Endothelial cell of umbilical vein (primary cell): ENCODE results near the gene S100A5. TPM values are rescaled to one million over a fixed set of nuclear protein-coding genes. Genes with fewer than 3 reads are reported as not detected.

ENCODE experiments used
- BruUV-seq: library from RNA; stranded (reverse); fragments of 400-500 nt; replicated peaks from 2 replicates; lab custom pipeline; 2021; lab: Mats Ljungman, UMichigan
- CTCF ChIA-PET: fragments of 300-600, 350-600 bp; sonication (Branson Sonifier 250); formaldehyde crosslinking; loops from one replicate; lab custom pipeline; 2021; ENCODE audit warnings: antibody characterized with exemption, inconsistent platforms; lab: Charles Lee
- POLR2A ChIA-PET: fragments of 300-600, 350-600 bp; sonication (Branson Sonifier 250); formaldehyde crosslinking; loops from one replicate; lab custom pipeline; 2021; ENCODE audit warnings: antibody characterized with exemption, inconsistent platforms; lab: Charles Lee
- DNase-seq: peaks from one replicate; pipeline ENCODE4 v3.0.0-alpha.2; 2011; ENCODE audit warnings: low read depth, low spot score
- FAIRE-seq: peaks from 2 replicates; lab custom pipeline; 2011; peaks lifted over from hg19 to GRCh38; lab: Jason Lieb, UNC
- H2AFZ ChIP-seq: 2 replicates; pipeline ENCODE4 v1.6.0; 2012; ENCODE audit warnings: low read depth, low read length, control low read depth, inconsistent platforms
- H3K27ac ChIP-seq: 2 replicates; pipeline ENCODE4 v1.5.1; 2011; ENCODE audit warnings: low read depth, mild to moderate bottlenecking, control low read depth, low read length, moderate library complexity; ENCODE audit not compliant: insufficient read depth
- H3K27me3 ChIP-seq, 2 experiments: 2 replicates each; pipeline versions ENCODE4 v1.6.0 to v1.6.1; 2011; ENCODE audit warnings: low read length in 2 of 2, mixed read lengths in 1 of 2; ENCODE audit not compliant: control insufficient read depth in 2 of 2, insufficient read depth in 2 of 2
- H3K36me3 ChIP-seq, 2 experiments: 2 replicates in 1 of 2; 3 replicates in 1 of 2; pipeline ENCODE4 v1.5.1; 2011; ENCODE audit warnings: low read length in 2 of 2, mild to moderate bottlenecking in 1 of 2, moderate library complexity in 1 of 2; ENCODE audit not compliant: control insufficient read depth in 2 of 2, insufficient read depth in 2 of 2; ENCODE audit errors: extremely low read depth in 1 of 2
- H3K4me1 ChIP-seq: 3 replicates; pipeline ENCODE4 v1.5.1; 2011; ENCODE audit warnings: mild to moderate bottlenecking, low read length; ENCODE audit not compliant: control insufficient read depth, insufficient read depth; ENCODE audit errors: extremely low read depth
- H3K4me2 ChIP-seq: 2 replicates; pipeline ENCODE4 v1.6.1; 2011; ENCODE audit warnings: low read length, control low read depth, mixed read lengths; ENCODE audit not compliant: insufficient read depth
- H3K4me3 ChIP-seq, 3 experiments: fragments of 200-600 bp in 1 of 3; sonication (generic), shearing (Covaris generic) in 1 of 3; replicated peaks in 1 of 3; 2 replicates each; pipeline ENCODE4 v1.5.1; 2011 to 2016; ENCODE audit warnings: control low read depth in 3 of 3, low read length in 3 of 3, mild to moderate bottlenecking in 2 of 3, inconsistent platforms in 1 of 3, low read depth in 1 of 3, moderate library complexity in 1 of 3; ENCODE audit not compliant: insufficient read depth in 1 of 3
- H3K79me2 ChIP-seq: 2 replicates; pipeline ENCODE4 v1.6.0; 2012; ENCODE audit warnings: low read length, inconsistent platforms; ENCODE audit not compliant: control insufficient read depth, insufficient read depth
- H3K9ac ChIP-seq: replicated peaks from 2 replicates; pipeline ENCODE3; 2011; ENCODE audit warnings: low read length, control low read depth; ENCODE audit not compliant: insufficient read depth; ENCODE audit errors: extremely low read depth
- H3K9me1 ChIP-seq: replicated peaks from 3 replicates; pipeline ENCODE4 v1.6.0; 2011; ENCODE audit warnings: mild to moderate bottlenecking, low read length; ENCODE audit not compliant: control insufficient read depth, insufficient read depth; ENCODE audit errors: extremely low read depth
- H3K9me3 ChIP-seq: replicated peaks from 2 replicates; pipeline ENCODE4 v1.5.1; 2012; ENCODE audit warnings: low read length, inconsistent platforms; ENCODE audit not compliant: control insufficient read depth, insufficient read depth
- H4K20me1 ChIP-seq: replicated peaks from 2 replicates; pipeline ENCODE3; 2011; ENCODE audit warnings: mild to moderate bottlenecking, low read length; ENCODE audit not compliant: control insufficient read depth, insufficient read depth; ENCODE audit errors: extremely low read depth
- EZH2 ChIP-seq: IDR thresholded peaks from 2 replicates; pipeline ENCODE4 v1.6.1; 2012; ENCODE audit warnings: borderline replicate concordance, low read depth, mild to moderate bottlenecking, moderate library complexity, low read length, inconsistent platforms; ENCODE audit not compliant: severe bottlenecking
- FOS ChIP-seq: IDR thresholded peaks from 2 replicates; pipeline ENCODE4 v1.6.1; 2011; ENCODE audit warnings: mild to moderate bottlenecking, low read length, moderate library complexity, borderline replicate concordance; ENCODE audit not compliant: insufficient read depth
- GATA2 ChIP-seq: IDR thresholded peaks from 2 replicates; pipeline ENCODE4 v1.7.0; 2011; ENCODE audit warnings: low read depth, mild to moderate bottlenecking, moderate library complexity, mixed read lengths, low read length; ENCODE audit not compliant: insufficient read length, insufficient read depth
- JUN ChIP-seq: IDR thresholded peaks from 2 replicates; pipeline ENCODE4 v1.6.1; 2011; ENCODE audit warnings: borderline replicate concordance, low read depth; ENCODE audit not compliant: insufficient read length, insufficient read depth
- MAX ChIP-seq: IDR thresholded peaks from 2 replicates; pipeline ENCODE4 v1.6.1; 2011; ENCODE audit not compliant: insufficient read depth, insufficient read length
- MYC ChIP-seq: IDR thresholded peaks from one replicate; pipeline ENCODE4 v1.6.1; 2011; ENCODE audit warnings: mild to moderate bottlenecking, low read depth, low read length
- POLR2A ChIP-seq: IDR thresholded peaks from 2 replicates; pipeline ENCODE4 v1.6.1; 2012; ENCODE audit warnings: low read depth, mild to moderate bottlenecking, control low read depth, low read length
- POLR2AphosphoS5 ChIP-seq: IDR thresholded peaks from 2 replicates; pipeline ENCODE4 v1.6.1; 2012; ENCODE audit warnings: low read depth, mild to moderate bottlenecking, control low read depth, low read length, moderate library complexity; ENCODE audit not compliant: insufficient read depth
- dilution Hi-C: fragments of 300-500 bp; cut with MboI; formaldehyde crosslinking; loops from one replicate; pipeline ENCODE4 v1.15.0; 2019; ENCODE audit warnings: low sequenced_read_pairs; ENCODE audit not compliant: extremely low pct_ligation_motif_present
- intact Hi-C: fragments of 100-400 bp; cut with micrococcal nuclease; formaldehyde crosslinking; loops from one replicate; pipeline ENCODE4 v1.10.0; 2022
- polyA plus RNA-seq, 4 experiments: library from polyadenylated mRNA; depleted of rRNA in 3 of 4; stranded (reverse) in 3 of 4; unstranded in 1 of 4; fragments of >200 nt; gene quantifications; 2 replicates each; pipeline versions ENCODE4 v1.2.1 to v1.2.3, GENCODE V29; 2011 to 2012; ENCODE audit warnings: missing spikeins in 1 of 4
- total RNA-seq: library from RNA; stranded (reverse); gene quantifications from 2 replicates; pipeline ENCODE4 v1.2.3, GENCODE V29; 2021
- TF ChIP-seq, protein P1 (sequence below), 2 donors: IDR thresholded peaks; 1 replicate in 1 of 2; 2 replicates in 1 of 2; pipeline ENCODE4 v1.5.1; 2011; ENCODE audit warnings: low read length in 2 of 2, mild to moderate bottlenecking in 2 of 2, moderate library complexity in 2 of 2, control low read depth in 1 of 2, inconsistent platforms in 1 of 2, low read depth in 1 of 2; ENCODE audit not compliant: insufficient read depth in 1 of 2; ENCODE audit errors: extremely low read depth in 1 of 2

S100A5 gene
- total and polyA plus RNA-seq, 2 donors (not counting 3 experiments of a cell fraction or from before 2014, with no cell fraction given), result not detected

DNA sequence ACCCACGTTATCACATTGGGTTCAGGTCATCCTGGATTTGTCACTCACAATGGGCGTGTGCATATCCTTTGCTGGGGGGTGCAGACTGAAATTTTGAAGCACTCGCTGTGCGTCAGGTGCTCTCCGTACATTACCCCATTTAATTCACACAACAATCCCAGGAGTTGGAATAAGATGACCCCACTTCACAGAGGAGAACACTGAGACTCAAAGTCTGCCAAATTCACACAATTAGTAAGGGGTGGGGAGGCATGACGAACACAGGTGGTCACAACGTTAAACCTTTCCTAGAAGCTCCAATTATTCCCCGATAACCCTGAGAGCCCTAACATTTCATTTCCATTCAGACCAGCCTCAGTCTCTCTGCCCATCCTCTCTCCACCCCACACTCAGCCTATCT, 28.7 kb upstream of the S100A5 start:
- no peaks in the 10 kb centered on the region for H3K79me2 ChIP-seq
- CTCF ChIA-PET, result interaction anchor here (1.0 to 6.3 kb wide), 7 partner anchors 8 to 158 kb away, joined by 3 to 216 read pairs (median 19); partner anchors contain the start of genes INTS3, S100A1, S100A13 and S100A6
- H3K27ac ChIP-seq, result no peak overlapping the region
- H3K9ac ChIP-seq, result no peak overlapping the region
- POLR2A ChIA-PET, result no interaction called here
- DNase-seq, result no peak
- FAIRE-seq, result no peak
- TF ChIP-seq, protein P1, sequence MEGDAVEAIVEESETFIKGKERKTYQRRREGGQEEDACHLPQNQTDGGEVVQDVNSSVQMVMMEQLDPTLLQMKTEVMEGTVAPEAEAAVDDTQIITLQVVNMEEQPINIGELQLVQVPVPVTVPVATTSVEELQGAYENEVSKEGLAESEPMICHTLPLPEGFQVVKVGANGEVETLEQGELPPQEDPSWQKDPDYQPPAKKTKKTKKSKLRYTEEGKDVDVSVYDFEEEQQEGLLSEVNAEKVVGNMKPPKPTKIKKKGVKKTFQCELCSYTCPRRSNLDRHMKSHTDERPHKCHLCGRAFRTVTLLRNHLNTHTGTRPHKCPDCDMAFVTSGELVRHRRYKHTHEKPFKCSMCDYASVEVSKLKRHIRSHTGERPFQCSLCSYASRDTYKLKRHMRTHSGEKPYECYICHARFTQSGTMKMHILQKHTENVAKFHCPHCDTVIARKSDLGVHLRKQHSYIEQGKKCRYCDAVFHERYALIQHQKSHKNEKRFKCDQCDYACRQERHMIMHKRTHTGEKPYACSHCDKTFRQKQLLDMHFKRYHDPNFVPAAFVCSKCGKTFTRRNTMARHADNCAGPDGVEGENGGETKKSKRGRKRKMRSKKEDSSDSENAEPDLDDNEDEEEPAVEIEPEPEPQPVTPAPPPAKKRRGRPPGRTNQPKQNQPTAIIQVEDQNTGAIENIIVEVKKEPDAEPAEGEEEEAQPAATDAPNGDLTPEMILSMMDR (IDR thresholded peaks at IDR 0.05; ENCODE audit: extremely low read depth in 1 of 2, insufficient read depth in 1 of 2, low read depth in 1 of 2, low read length in 2 of 2), result no peak
- TF ChIP-seq POLR2A (no peak), JUN (no peak), EZH2 (no peak), GATA2 (no peak), MYC (no peak), FOS (no peak), POLR2AphosphoS5 (no peak), MAX (no peak)
- intact Hi-C loops, result loop anchor here (2.0 kb wide), 1 partner anchor 217 kb away; no protein-coding TSS in a partner anchor
- H3K9me3 ChIP-seq, result no peaks in the 10 kb centered on the region
- H3K4me1 ChIP-seq, result peaks cover 37% of the 10 kb centered on the region
- dilution Hi-C loops, result no loop called here
- H3K27me3 ChIP-seq, result no peaks in the 10 kb centered on the region
- H3K36me3 ChIP-seq, result no peaks in the 10 kb centered on the region
- no peak overlapping the region for H3K4me2 ChIP-seq
- no peak overlapping the region for H3K4me3 ChIP-seq
- H4K20me1 ChIP-seq, result no peaks in the 10 kb centered on the region
- no peaks in the 10 kb centered on the region for H3K9me1 ChIP-seq
- no peak overlapping the region for H2AFZ ChIP-seq
- BruUV-seq, result no TSS peak
